Measurements from ENCODE around the gene MBTPS1. TPM values are rescaled to one million over a fixed set of nuclear protein-coding genes. Genes with fewer than 3 reads are reported as not detected.

Gene MBTPS1
- total RNA-seq, 1 experiment from 2014 or later = 56.1 TPM

GRCh38 chr16:84039696-84040095 lies 77.0 kb downstream of the MBTPS1 start:
- ChIA-PET POLR2A (ENCODE audit: unreplicated experiment) (no interaction called here), CTCF (no interaction called here)
- intact Hi-C loops (cut with micrococcal nuclease) = no loop called here
- Histone ChIP-seq H3K9me3 (ENCODE audit: low read length) (no peaks in the 10 kb centered on the region), H3K4me2 (ENCODE audit: low read length) (no peak overlapping the region), H3K36me3 (ENCODE audit: low read depth, low read length) (no peaks in the 10 kb centered on the region), H3K27me3 (ENCODE audit: low read length) (no peaks in the 10 kb centered on the region), H4K20me1 (ENCODE audit: low read length) (no peaks in the 10 kb centered on the region), H3K79me2 (ENCODE audit: low read length) (no peaks in the 10 kb centered on the region), H2AFZ (ENCODE audit: low read length) (no peak overlapping the region), H3K4me3 (ENCODE audit: low read length) (no peak overlapping the region), H3K9ac (ENCODE audit: low read length) (no peak overlapping the region), H3F3A (ENCODE audit: low read length, unreplicated experiment) (no peaks in the 10 kb centered on the region), H3K27ac (ENCODE audit: low read length) (no peak overlapping the region), H3K9me2 (replicated peaks; ENCODE audit: low read length) (no peaks in the 10 kb centered on the region), H3K4me1 (ENCODE audit: insufficient read depth, low read length) (no peaks in the 10 kb centered on the region)
- DNase-seq (no peak), ATAC-seq (no peak)
- no TSS peak for BruUV-seq (replicated peaks)
- no peak for TF ChIP-seq EZH2 (IDR thresholded peaks at IDR 0.05; ENCODE audit: low read length, unreplicated experiment)
- no peak for TF ChIP-seq EZH2phosphoT487 (IDR thresholded peaks at IDR 0.05; ENCODE audit: borderline replicate concordance, low read length)
- TF ChIP-seq CTCF (conservative IDR thresholded peaks at IDR 0.05; ENCODE audit: low read depth, low read length) = no peak

DNA sequence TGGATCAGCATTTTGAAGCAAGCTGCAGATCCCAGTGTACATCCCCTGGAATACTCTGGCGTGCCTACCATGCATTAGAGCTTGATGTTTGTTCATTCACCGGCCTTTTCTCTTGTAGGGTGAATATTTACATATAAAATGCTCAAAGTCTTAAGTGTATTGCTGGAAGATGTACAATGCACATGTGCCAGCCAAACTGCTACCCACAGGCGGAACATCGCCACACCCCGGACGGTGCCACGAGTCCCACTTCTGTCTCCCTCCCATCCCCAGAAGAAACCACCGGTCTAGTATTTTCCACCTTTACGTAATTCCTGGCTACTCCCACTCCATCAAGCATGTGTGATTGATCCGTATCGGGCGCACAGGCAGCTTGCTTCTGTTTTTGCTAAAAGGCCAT lies 78.3 kb downstream of the MBTPS1 start:
- Histone ChIP-seq H3K9me3 (ENCODE audit: low read length) (no peaks in the 10 kb centered on the region), H2AFZ (ENCODE audit: low read length) (no peak overlapping the region), H3F3A (ENCODE audit: low read length, unreplicated experiment) (no peaks in the 10 kb centered on the region), H3K4me3 (ENCODE audit: low read length) (no peak overlapping the region), H3K27me3 (ENCODE audit: low read length) (no peaks in the 10 kb centered on the region), H4K20me1 (ENCODE audit: low read length) (no peaks in the 10 kb centered on the region), H3K27ac (ENCODE audit: low read length) (no peak overlapping the region), H3K9me2 (replicated peaks; ENCODE audit: low read length) (no peaks in the 10 kb centered on the region), H3K4me2 (ENCODE audit: low read length) (no peak overlapping the region), H3K79me2 (ENCODE audit: low read length) (no peaks in the 10 kb centered on the region), H3K36me3 (ENCODE audit: low read depth, low read length) (no peaks in the 10 kb centered on the region), H3K9ac (ENCODE audit: low read length) (no peak overlapping the region), H3K4me1 (ENCODE audit: insufficient read depth, low read length) (no peaks in the 10 kb centered on the region)
- DNase-seq = no peak
- ChIA-PET CTCF (no interaction called here), POLR2A (ENCODE audit: unreplicated experiment) (no interaction called here)
- intact Hi-C loops (cut with micrococcal nuclease) = no loop called here
- TF ChIP-seq EZH2phosphoT487 (IDR thresholded peaks at IDR 0.05; ENCODE audit: borderline replicate concordance, low read length) (no peak), EZH2 (IDR thresholded peaks at IDR 0.05; ENCODE audit: low read length, unreplicated experiment) (no peak), CTCF (conservative IDR thresholded peaks at IDR 0.05; ENCODE audit: low read depth, low read length) (no peak)
- BruUV-seq (replicated peaks) = no TSS peak
- ATAC-seq = no peak

GRCh38 chr16:84036982-84037425 lies 79.7 kb downstream of the MBTPS1 start:
- no peaks in the 10 kb centered on the region for H3K9me2 ChIP-seq (replicated peaks; ENCODE audit: low read length)
- H3K27me3 ChIP-seq (ENCODE audit: low read length) = no peaks in the 10 kb centered on the region
- no peaks in the 10 kb centered on the region for H3K36me3 ChIP-seq (ENCODE audit: low read depth, low read length)
- no peaks in the 10 kb centered on the region for H4K20me1 ChIP-seq (ENCODE audit: low read length)
- ATAC-seq (peak; percentile 70), DNase-seq (peak; percentile 48)
- no peak overlapping the region for H2AFZ ChIP-seq (ENCODE audit: low read length)
- H3K4me3 ChIP-seq (ENCODE audit: low read length) = no peak overlapping the region
- no peak overlapping the region for H3K9ac ChIP-seq (ENCODE audit: low read length)
- intact Hi-C loops (cut with micrococcal nuclease) = no loop called here
- H3K27ac ChIP-seq (ENCODE audit: low read length) = no peak overlapping the region
- no peak overlapping the region for H3K4me2 ChIP-seq (ENCODE audit: low read length)
- H3K4me1 ChIP-seq (ENCODE audit: insufficient read depth, low read length) = no peaks in the 10 kb centered on the region
- ChIA-PET CTCF (no interaction called here), POLR2A (ENCODE audit: unreplicated experiment) (no interaction called here)
- no TSS peak for BruUV-seq (replicated peaks)
- TF ChIP-seq EZH2phosphoT487 (IDR thresholded peaks at IDR 0.05; ENCODE audit: borderline replicate concordance, low read length) = no peak
- no peak for TF ChIP-seq CTCF (conservative IDR thresholded peaks at IDR 0.05; ENCODE audit: low read depth, low read length)
- TF ChIP-seq EZH2 (IDR thresholded peaks at IDR 0.05; ENCODE audit: low read length, unreplicated experiment) = no peak
- no peaks in the 10 kb centered on the region for H3K9me3 ChIP-seq (ENCODE audit: low read length)
- no peaks in the 10 kb centered on the region for H3K79me2 ChIP-seq (ENCODE audit: low read length)
- H3F3A ChIP-seq (ENCODE audit: low read length, unreplicated experiment) = no peaks in the 10 kb centered on the region
